ENCODE measurements around the gene ZNF154.

DNA sequence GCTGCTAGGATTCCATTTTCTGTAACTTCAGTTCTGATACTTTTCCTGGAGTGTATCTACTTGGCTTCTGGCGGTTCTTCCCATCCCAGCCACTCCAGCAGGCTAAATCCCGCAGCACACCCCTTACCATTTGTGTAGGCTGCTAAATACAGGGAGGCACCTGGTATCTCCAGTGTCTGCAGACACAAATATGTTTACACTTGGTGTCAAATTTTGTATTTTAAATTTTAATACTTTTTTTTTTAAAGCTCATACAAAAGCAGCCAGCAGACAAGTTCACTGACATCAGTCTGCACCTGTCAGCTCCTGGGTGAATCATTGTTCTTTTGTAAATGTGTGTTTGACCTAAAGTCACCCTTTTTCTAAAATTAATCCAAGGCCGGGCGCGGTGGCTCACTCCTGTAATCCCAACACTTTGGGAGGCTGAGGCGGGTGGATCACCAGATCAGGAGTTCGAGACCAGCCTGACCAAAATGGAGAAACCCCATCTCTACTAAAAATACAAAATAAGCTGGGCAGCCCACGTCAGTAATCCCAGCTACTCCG lies 43.7 kb downstream of the ZNF154 start:
- TF ChIP-seq, protein P1, sequence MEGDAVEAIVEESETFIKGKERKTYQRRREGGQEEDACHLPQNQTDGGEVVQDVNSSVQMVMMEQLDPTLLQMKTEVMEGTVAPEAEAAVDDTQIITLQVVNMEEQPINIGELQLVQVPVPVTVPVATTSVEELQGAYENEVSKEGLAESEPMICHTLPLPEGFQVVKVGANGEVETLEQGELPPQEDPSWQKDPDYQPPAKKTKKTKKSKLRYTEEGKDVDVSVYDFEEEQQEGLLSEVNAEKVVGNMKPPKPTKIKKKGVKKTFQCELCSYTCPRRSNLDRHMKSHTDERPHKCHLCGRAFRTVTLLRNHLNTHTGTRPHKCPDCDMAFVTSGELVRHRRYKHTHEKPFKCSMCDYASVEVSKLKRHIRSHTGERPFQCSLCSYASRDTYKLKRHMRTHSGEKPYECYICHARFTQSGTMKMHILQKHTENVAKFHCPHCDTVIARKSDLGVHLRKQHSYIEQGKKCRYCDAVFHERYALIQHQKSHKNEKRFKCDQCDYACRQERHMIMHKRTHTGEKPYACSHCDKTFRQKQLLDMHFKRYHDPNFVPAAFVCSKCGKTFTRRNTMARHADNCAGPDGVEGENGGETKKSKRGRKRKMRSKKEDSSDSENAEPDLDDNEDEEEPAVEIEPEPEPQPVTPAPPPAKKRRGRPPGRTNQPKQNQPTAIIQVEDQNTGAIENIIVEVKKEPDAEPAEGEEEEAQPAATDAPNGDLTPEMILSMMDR (IDR thresholded peaks at IDR 0.05; ENCODE audit: low read length), result no peak
- TF ChIP-seq EZH2 (IDR thresholded peaks at IDR 0.05; ENCODE audit: borderline replicate concordance, low read length), result no peak

All from OCI-LY1 (cell line).